SK-N-SH (cell line): ENCODE measurements around the gene SPTBN1.

ENCODE experiments used
- ELF1 ChIP-seq: IDR thresholded peaks from 2 replicates; pipeline ENCODE4 v1.4.0; 2012
- EP300 ChIP-seq, 2 experiments: IDR thresholded peaks; 2 replicates each; pipeline versions ENCODE4 v1.4.0 to v1.6.1; 2012; ENCODE audit warnings: borderline replicate concordance in 1 of 2, low read depth in 1 of 2, low read length in 1 of 2
- EZH2phosphoT487 ChIP-seq: fragments of 200-600 bp; sonication (generic); IDR thresholded peaks from 2 replicates; pipeline ENCODE4 v1.6.1; 2017; ENCODE audit warnings: low read depth, mixed run types, mild to moderate bottlenecking, antibody characterized with exemption, moderate library complexity, borderline replicate concordance
- FOXM1 ChIP-seq: IDR thresholded peaks from 2 replicates; pipeline ENCODE4 v1.4.0; 2012; ENCODE audit warnings: low read depth, mild to moderate bottlenecking
- MXI1 ChIP-seq: IDR thresholded peaks from 2 replicates; pipeline ENCODE4 v1.6.1; 2012; ENCODE audit warnings: mild to moderate bottlenecking, low read depth, low read length, improper control_type of control experiment
- POLR2AphosphoS5 ChIP-seq: IDR thresholded peaks from 2 replicates; pipeline ENCODE4 v1.6.1; 2012; ENCODE audit warnings: low read depth, low read length
- SMC3 ChIP-seq: IDR thresholded peaks from 2 replicates; pipeline ENCODE4 v1.6.1; 2012; ENCODE audit warnings: low read depth, low read length, improper control_type of control experiment
- TAF1 ChIP-seq: IDR thresholded peaks from 2 replicates; pipeline ENCODE4 v1.6.1; 2012; ENCODE audit warnings: low read depth, mild to moderate bottlenecking, low read length, moderate library complexity, borderline replicate concordance
- USF2 ChIP-seq: fragments of 150-350 bp; IDR thresholded peaks from 2 replicates; pipeline ENCODE4 v1.6.1; 2017; ENCODE audit warnings: antibody characterized with exemption, low read length, low read depth, borderline replicate concordance
- YY1 ChIP-seq: IDR thresholded peaks from 2 replicates; pipeline ENCODE4 v1.4.0; 2012; ENCODE audit warnings: low read depth, mild to moderate bottlenecking
- TF ChIP-seq, protein P1 (sequence below): fragments of 200-600 bp; sonication (generic); IDR thresholded peaks from 2 replicates; pipeline ENCODE4 v1.6.1; 2017; ENCODE audit warnings: antibody characterized with exemption, mild to moderate bottlenecking, moderate library complexity
- TF ChIP-seq, protein P2 (sequence below): IDR thresholded peaks from 2 replicates; pipeline ENCODE4 v1.4.0; 2012; ENCODE audit warnings: low read depth, borderline replicate concordance
- TF ChIP-seq, protein P3 (sequence below): IDR thresholded peaks from 2 replicates; pipeline ENCODE4 v1.4.0; 2012; ENCODE audit warnings: low read depth

DNA sequence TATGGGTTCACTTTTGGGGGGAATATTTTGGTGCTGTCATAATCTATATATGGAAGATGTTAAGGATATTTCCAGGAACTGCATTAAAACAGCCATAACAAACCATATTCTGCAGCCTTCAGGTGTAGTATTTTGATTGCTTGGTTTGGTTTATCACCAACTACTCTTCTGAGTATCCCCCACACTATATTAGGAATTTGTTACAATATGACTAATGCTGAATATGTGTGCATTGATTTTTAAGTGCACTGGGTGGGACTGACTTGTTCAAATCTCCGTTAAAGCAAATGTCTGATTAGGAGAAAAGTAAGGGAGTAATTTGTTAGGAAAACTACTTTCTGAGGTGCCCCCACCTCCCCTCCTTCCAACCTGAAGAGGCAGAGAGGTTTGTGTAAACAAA is 47.7 kb downstream of the SPTBN1 start:
- TF ChIP-seq ELF1 (no peak), MXI1 (no peak), USF2 (no peak), TAF1 (no peak), EP300 (IDR thresholded peaks at IDR 0.05; ENCODE audit: borderline replicate concordance in 1 of 2, low read depth in 1 of 2, low read length in 1 of 2) (no peak), SMC3 (no peak), POLR2AphosphoS5 (no peak), YY1 (no peak), FOXM1 (no peak), EZH2phosphoT487 (no peak)
- TF ChIP-seq, protein P1, sequence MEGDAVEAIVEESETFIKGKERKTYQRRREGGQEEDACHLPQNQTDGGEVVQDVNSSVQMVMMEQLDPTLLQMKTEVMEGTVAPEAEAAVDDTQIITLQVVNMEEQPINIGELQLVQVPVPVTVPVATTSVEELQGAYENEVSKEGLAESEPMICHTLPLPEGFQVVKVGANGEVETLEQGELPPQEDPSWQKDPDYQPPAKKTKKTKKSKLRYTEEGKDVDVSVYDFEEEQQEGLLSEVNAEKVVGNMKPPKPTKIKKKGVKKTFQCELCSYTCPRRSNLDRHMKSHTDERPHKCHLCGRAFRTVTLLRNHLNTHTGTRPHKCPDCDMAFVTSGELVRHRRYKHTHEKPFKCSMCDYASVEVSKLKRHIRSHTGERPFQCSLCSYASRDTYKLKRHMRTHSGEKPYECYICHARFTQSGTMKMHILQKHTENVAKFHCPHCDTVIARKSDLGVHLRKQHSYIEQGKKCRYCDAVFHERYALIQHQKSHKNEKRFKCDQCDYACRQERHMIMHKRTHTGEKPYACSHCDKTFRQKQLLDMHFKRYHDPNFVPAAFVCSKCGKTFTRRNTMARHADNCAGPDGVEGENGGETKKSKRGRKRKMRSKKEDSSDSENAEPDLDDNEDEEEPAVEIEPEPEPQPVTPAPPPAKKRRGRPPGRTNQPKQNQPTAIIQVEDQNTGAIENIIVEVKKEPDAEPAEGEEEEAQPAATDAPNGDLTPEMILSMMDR = no peak
- TF ChIP-seq, protein P2, sequence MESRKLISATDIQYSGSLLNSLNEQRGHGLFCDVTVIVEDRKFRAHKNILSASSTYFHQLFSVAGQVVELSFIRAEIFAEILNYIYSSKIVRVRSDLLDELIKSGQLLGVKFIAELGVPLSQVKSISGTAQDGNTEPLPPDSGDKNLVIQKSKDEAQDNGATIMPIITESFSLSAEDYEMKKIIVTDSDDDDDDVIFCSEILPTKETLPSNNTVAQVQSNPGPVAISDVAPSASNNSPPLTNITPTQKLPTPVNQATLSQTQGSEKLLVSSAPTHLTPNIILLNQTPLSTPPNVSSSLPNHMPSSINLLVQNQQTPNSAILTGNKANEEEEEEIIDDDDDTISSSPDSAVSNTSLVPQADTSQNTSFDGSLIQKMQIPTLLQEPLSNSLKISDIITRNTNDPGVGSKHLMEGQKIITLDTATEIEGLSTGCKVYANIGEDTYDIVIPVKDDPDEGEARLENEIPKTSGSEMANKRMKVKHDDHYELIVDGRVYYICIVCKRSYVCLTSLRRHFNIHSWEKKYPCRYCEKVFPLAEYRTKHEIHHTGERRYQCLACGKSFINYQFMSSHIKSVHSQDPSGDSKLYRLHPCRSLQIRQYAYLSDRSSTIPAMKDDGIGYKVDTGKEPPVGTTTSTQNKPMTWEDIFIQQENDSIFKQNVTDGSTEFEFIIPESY = no peak
- TF ChIP-seq, protein P3, sequence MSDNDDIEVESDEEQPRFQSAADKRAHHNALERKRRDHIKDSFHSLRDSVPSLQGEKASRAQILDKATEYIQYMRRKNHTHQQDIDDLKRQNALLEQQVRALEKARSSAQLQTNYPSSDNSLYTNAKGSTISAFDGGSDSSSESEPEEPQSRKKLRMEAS = no peak
